Right lung (tissue), 10 donors: ENCODE data around the gene ZNF460. TPM values are rescaled to one million over a fixed set of nuclear protein-coding genes. Genes with fewer than 3 reads are reported as not detected.
"Not testable (repeated sequence)": the region's sequence is repeated elsewhere in the genome, so short reads cannot be mapped to it uniquely, and the experiment has no call there.

Experiments
- DNase-seq, 2 donors: peaks; one replicate each; pipeline ENCODE4 v3.0.0-alpha.2; 2013
- long read RNA-seq, 8 donors: transcript quantifications; one replicate each; lab custom pipeline, GENCODE V29; 2026
- polyA plus RNA-seq, 5 donors: library from polyadenylated mRNA; unstranded; fragments of 120-200 nt; gene quantifications; one replicate each; pipeline versions ENCODE4 v1.2.1 to v1.2.3, GENCODE V29; 2013; ENCODE audit warnings: inconsistent platforms in 1 of 5, low replicate concordance in 1 of 5; ENCODE audit not compliant: insufficient read length in 5 of 5, insufficient read depth in 1 of 5

The ZNF460 gene
- polyA plus RNA-seq = 1 to 10 TPM; 1.8 to 5.5 (median 3.8) TPM
- long read RNA-seq, donor 1, partial matches to known transcripts = 0 of 1 reads
- long read RNA-seq, donor 1, other reads (novel, unspliced or antisense) = 0 of 1 reads
- long read RNA-seq, donor 2 = 0 reads
- long read RNA-seq, donor 3 = 0 reads
- long read RNA-seq, donor 4, partial matches to known transcripts = 0 of 1 reads
- long read RNA-seq, donor 4, other reads (novel, unspliced or antisense) = 0 of 1 reads
- long read RNA-seq, donor 5 = 0 reads
- long read RNA-seq, donor 6 = 0 reads
- long read RNA-seq, donor 7, partial matches to known transcripts = 0 of 2 reads
- long read RNA-seq, donor 7, other reads (novel, unspliced or antisense) = 0 of 2 reads
- long read RNA-seq, donor 8 = 0 reads

GRCh38 chr19:57280165-57280961 is at the start of gene ZNF460:
Gene ZNF460 (plus strand): TSS chr19:57280485. CDS start chr19:57280807, 322 bp downstream.
- DNase-seq = peak; percentile 98

DNA sequence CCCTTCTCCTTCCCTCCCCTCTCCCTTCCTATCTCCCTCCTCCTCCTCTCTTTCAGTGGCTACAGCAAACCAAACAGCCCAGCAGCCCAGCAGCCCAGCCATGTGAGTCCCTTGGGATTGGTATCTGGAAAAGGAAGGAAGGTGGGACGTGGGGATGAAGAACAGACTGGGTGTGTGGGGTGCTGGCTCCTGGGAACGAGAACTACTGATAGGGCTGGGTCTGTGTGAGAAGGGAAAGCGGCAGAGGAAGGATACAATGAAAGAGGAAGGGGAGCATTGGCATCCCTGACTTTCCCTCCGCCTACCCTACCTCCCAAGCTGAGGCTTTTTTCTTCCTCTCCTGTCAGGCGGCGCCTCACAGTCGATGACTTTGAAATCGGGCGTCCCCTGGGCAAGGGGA is 48.6 kb upstream of the ZNF460 start:
- no peak for DNase-seq

DNA sequence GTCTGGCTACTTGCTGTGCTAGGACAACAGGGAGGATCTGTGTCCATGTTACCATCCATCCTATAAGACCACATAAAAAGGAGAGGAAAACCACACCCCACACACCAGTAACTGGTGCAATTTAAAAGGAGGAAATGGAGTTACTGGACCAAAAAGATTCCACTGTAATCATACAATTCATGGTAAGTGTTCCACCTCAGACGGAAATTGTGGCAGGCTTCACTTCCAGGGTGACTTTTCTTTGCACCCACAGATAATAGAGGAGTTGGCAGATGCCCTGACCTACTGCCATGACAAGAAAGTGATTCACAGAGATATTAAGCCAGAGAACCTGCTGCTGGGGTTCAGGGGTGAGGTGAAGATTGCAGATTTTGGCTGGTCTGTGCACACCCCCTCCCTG is 47.1 kb upstream of the ZNF460 start:
- DNase-seq = no peak

DNA sequence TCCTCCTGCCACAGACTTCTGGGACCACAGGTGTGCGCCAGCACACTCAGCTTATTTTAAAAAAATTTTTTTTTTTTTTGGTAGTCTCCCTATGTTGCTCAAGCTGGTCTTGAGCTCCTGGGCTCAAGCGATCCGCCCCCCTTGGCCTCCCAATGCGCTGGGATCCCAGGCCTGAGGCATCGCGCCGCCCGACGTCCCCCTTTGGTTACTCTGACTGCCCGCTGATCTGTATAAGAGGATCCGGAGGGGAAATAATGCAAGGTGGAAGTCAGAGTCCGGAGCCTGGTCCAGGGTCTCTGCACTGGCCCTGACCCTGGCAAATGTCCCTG is 40.3 kb upstream of the ZNF460 start:
- no peak for DNase-seq

DNA sequence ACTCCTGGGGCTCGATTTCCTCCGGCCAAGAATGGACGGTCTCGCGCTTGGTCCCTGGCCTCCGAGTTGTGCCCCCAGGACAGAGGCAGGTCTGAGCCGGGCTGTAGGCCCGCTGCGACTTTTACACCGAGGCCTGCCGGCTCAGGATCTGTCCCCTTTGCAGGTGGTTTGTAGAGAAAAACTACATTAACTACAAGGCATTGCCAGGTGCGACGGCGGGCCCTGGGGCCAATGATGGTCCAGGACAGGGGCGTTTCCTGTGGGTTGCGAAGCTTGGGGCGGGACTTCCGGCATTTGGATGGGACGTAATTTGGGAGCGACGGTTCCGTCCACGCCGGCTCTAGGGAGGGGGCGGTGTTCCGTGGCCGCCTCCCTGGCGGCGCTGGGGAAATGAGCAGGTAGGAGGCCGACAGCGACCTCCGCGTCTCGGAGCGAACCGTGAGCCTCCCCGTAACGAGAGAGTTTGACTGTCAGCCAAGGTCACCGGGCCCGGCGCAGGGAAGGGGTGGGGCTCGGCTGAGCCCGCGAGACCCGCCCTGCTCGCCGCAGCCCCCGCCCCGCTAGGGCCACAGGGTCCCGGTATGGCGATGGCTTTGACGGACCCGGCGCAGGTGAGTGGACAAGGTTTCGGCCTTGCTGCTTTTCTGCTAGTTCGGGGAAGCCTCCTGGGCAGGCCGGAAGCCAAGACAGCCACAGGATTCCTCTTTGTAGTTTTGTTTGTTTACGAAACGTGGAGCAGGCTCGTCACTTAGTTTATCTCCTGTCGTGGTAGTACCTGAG is 39.8 kb upstream of the ZNF460 start, which contains the start of gene ZNF805:
Gene ZNF805, plus strand, starts transcription at position 322 of the 780 bp plus-strand sequence. Its CDS starts 260 bp downstream, at position 582.
- DNase-seq = peak; percentile 91 to 93

- no peak for DNase-seq
These were observed 39.1 kb upstream of the ZNF460 start for GRCh38 chr19:57241176-57241575.

- no peak for DNase-seq
These were observed 37.5 kb upstream of the ZNF460 start for GRCh38 chr19:57242821-57243220.

GRCh38 chr19:57244513-57244912 is 35.8 kb upstream of the ZNF460 start:
- no peak for DNase-seq

DNA sequence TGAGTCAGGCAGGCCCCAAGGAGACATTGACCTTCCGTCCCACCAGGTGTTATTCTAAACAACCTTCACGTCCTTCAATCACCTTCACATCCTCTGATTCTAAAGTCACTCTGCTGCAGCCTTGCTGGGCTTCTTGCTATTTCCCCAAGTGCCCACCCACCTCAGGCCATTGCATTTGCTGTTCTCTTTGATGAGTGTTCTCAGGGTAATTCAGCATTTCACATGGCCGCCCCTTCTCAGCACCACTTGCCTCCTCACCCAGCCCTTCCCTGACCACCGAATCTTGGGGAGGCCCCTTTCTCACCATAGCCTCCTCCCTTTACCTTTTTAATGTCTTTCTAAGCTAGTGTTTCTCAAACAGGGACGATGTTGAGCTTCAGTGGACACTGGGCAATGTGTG is 35.2 kb upstream of the ZNF460 start:
- no peak for DNase-seq

DNA sequence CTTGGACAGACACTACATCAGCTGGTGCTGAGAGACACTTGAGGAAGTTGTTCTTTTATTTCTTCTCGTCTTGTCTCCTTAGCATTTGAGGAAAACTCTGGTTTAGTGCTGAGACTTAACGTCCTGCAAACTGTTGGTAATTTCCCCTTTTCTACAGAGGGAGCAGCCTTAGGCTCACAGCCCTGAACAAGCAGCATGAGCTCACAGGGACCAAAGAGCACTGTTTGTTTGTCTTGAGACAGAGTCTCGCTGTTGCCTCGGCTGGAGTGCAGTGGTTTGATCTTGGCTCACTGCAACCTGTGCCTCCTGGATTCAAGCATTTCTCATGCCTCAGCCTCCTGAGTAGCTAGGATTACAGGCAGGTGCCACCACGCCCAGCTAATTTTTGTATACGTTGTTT is 34.3 kb upstream of the ZNF460 start:
- no peak for DNase-seq

DNA sequence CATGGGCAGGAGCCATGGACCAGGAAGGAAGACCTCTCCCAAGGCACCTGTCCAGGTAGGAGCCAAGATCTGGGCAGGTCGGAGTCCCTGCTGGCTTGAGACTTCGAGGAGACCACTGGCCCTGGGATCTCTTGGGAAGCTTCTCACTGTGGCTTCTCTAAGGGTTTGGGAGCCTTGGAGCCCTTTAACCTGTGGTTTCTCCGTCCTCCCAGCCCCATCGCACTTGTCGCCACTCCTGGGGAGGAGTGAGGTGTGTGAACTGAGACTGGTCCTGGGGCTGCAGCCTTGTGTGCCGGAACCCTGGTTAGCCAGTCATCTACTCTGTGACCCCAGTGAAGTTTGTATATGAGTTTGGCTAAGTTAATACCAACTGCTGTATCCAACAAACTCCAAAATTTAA is 31.6 kb upstream of the ZNF460 start:
- no peak for DNase-seq

DNA sequence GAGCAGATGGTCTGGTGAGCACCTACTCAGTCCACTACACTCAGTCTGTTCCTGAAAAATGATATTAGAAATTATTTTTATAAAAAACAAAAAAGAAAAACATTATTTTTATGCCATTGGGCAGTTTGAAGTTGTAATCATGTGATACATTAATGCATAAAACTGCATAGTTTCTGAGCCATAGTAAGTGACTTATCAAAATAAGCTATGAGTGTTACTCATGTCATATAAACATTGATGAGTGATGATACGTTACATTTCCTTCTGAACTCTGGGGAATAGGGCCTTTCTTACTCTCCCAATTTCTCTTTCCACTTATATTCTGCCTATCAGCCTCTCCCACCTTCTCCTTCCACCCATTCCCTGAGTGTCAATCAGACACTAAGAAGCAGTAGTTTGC is 31.0 kb upstream of the ZNF460 start:
- DNase-seq = no peak

DNA sequence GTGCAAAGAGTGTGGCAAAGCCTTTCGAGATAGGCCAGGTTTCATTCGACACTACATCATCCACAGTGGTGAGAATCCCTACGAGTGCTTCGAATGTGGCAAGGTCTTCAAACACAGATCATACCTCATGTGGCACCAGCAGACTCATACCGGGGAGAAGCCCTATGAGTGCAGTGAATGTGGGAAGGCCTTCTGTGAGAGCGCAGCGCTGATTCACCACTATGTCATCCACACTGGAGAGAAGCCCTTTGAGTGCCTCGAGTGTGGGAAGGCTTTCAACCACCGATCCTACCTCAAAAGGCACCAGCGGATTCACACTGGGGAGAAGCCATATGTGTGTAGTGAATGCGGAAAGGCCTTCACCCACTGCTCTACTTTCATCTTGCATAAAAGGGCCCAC is 26.5 kb upstream of the ZNF460 start:
- not testable (repeated sequence) for DNase-seq

GRCh38 chr19:57262044-57262443 is 18.2 kb upstream of the ZNF460 start:
- DNase-seq = no peak

DNA sequence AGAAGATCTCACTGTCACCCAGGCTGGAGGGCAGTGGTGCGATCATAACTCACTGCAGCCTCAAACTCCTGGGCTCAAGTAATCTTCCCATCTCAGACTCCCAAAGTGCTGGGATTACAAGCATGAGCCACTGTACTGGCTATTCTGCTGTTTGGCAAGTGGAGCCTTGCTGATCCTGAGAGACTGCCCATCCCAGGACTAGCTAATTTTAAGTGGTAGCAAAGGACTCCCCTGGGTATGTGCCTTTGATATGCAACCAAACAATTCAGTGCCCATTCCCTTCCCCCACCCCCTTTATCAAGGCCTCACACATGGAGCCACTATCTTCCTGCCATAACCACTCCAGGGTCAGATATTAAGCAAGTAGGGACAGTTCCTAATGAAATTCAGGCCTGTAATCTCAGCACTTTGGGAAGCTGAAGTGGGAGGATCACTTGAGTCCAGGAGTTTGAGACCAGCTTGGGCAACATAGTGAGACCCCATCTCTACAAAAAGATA is 17.0 kb upstream of the ZNF460 start:
- DNase-seq = no peak

GRCh38 chr19:57267291-57267690 is 13.0 kb upstream of the ZNF460 start:
- no peak for DNase-seq

DNA sequence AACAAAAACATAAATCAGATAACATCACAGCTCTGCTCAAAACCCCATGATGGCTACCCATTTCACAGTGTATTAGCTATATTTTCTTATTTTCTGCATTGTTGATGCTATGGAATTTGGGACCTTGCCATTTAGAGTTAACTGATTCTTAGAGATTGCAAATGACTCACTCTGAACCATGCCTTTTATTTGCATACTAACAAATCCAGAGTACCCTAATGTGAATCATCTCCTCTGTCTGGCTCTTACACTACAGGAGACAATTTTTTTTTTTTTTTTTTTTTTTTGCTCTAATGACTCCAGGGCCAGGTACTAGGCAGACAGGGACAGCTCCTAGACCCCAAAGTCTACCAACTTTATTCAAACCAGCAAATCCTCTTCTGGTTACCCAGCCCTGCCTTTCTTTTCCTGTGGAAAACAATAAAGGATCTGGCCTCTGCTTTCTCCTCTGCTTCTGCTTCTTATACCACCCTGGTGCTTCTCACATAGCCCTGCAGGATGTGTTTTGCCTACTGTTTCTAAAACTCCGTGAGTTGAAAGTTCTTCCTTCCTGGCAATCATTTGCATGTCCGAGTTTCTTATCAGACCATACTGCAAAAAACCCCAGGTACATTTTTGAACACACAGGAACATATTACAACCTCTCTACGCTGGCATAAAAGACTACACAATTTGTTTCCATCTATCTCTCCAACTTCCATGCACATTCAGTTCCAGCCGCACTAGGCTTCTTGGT is 10.6 kb upstream of the ZNF460 start:
- no peak for DNase-seq

GRCh38 chr19:57271280-57271679 is 9.0 kb upstream of the ZNF460 start:
- no peak for DNase-seq

DNA sequence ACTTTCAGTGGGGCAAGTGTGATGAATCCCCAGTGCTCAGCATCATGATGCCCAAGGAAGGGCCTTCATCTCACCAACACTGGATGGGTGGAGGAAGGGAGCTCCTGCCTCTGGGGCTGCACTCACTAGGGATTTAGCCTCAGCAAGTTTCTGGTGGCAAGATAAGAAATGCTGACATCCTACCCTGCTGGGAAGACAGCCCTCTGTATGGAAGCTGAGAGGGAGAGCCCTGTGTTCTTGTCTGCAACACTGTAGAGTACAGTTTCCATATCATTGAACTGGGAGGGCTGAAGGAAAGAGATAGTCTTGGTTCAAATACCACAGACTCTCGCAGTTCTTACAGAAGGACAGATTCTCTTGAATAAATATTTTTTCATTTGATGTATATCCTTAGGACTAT is 7.3 kb upstream of the ZNF460 start:
- no peak for DNase-seq

DNA sequence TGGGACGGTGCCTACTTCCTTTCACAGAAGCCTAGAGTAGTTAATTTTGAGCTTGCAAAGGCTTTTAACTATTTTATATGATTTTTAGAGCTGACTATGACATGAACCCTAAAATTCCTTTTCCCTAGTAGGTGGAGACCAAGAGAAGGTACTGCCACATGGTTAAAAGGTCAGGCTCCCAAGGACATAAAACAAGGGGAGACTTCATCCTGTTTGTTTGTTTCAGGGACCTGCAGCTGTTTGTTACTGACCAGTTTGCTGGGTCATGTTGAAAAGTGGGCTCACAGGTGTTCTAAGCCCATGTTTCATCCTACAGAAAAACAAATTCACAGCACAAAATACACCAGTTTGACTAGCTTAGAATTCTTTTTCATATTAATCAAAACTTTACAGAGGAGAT is 3.9 kb upstream of the ZNF460 start:
- DNase-seq = no peak

- not testable (repeated sequence) for DNase-seq
These were observed 1.8 kb upstream of the ZNF460 start for GRCh38 chr19:57278481-57278880.
